Measurements from ENCODE around the gene PARD3.
A peak's percentile ranks its signal among the peaks of the same experiment; 100 is the strongest.

The PARD3 gene

DNA sequence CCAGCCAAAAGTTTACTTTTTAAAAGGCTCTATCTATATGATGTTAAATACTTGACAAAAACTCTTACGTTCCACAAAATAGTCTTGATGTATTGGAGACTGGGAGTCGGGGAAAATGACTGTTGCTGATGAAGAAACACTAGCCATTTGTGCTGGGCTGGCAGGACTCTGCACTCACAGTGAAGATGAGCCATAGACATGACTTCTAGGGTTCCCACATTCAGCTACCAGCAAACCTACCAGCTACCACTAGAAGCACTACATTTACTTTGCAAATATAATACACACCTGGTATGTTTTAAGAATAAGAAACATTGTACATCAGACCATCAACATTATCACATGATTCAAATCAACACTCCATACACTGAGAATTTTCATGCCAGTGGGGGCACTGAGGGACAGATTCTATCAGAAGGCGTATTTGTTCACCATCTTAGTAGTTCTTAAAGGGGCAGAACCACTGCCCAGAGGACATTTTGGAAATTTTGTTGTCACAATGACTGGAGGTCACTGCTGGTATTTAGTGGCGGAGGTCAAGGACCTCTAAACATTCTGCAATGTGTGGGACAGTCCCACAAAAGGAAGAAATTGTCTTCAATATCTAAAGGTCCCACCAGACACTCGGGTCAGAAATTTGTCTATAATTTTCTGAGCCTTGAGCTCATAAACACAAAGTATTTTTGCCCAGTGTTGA is 52.3 kb downstream of the PARD3 start:
- Histone ChIP-seq H3K9me3 (ENCODE audit: control extremely low read depth in 1 of 5, control insufficient read depth in 4 of 5, insufficient read depth in 2 of 5, low read depth in 1 of 5, low read length in 4 of 5) (no peaks in the 10 kb centered on the region), H3K27ac (ENCODE audit: insufficient read depth in 1 of 2, low read depth in 1 of 2, low read length in 2 of 2, poor library complexity in 1 of 2, severe bottlenecking in 2 of 2) (no peak overlapping the region), H3K4me3 (ENCODE audit: control insufficient read depth in 1 of 7, extremely low read depth in 1 of 7, insufficient read depth in 4 of 7, low read depth in 2 of 7, low read length in 6 of 7) (no peak overlapping the region), H3K4me1 (ENCODE audit: control extremely low read depth in 1 of 4, control insufficient read depth in 4 of 4, insufficient read depth in 4 of 4, low read length in 3 of 4) (peaks cover 0 to 3% (median 0%) of the 10 kb centered on the region in 4 experiments), H3K27me3 (replicated peaks in 2 of 5; ENCODE audit: control insufficient read depth in 4 of 5, insufficient read depth in 5 of 5, low read length in 4 of 5) (no peaks in the 10 kb centered on the region), H3K36me3 (ENCODE audit: control insufficient read depth in 4 of 4, insufficient read depth in 4 of 4, low read length in 3 of 4) (no peaks in the 10 kb centered on the region)
- POLR2A ChIA-PET = interaction anchor here (1.0 kb wide), 1 partner anchor 55 kb away, joined by 3 read pairs; no protein-coding TSS in a partner anchor
- no peak for DNase-seq
- CTCF ChIA-PET = no interaction called here
- WGBS (ENCODE audit: insufficient coverage) = 96% methylated on average over 3 of the region's 5 CpGs

DNA sequence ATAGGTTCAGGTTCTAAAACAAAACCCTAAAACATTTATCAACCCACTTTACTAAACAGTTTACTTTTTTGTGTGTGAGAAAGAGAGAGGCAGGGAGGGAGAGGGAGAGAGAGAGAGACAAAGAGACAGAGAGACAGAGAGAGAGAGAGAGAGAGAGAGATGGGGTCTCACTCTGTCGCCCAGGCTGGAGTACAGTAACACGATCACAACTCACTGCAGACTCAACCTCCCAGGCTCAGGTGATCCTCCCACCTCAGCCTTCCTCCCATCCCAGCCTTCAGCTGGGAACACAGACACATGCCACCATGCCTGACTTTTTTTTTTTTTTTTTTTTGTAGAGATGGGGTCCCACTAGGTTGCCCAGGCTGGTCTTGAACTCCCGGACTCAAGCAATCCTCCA is 52.9 kb downstream of the PARD3 start:
- H3K27ac ChIP-seq (ENCODE audit: insufficient read depth in 1 of 2, low read depth in 1 of 2, low read length in 2 of 2, poor library complexity in 1 of 2, severe bottlenecking in 2 of 2) = no peak overlapping the region
- H3K4me3 ChIP-seq (ENCODE audit: control insufficient read depth in 1 of 7, extremely low read depth in 1 of 7, insufficient read depth in 4 of 7, low read depth in 2 of 7, low read length in 6 of 7) = no peak overlapping the region
- ChIA-PET POLR2A (no interaction called here), CTCF (no interaction called here)
- WGBS (ENCODE audit: insufficient coverage) = 100% methylated on average over 2 of the region's 3 CpGs
- H3K27me3 ChIP-seq (replicated peaks in 2 of 5; ENCODE audit: control insufficient read depth in 4 of 5, insufficient read depth in 5 of 5, low read length in 4 of 5) = no peaks in the 10 kb centered on the region
- no peak for DNase-seq
- H3K4me1 ChIP-seq (ENCODE audit: control extremely low read depth in 1 of 4, control insufficient read depth in 4 of 4, insufficient read depth in 4 of 4, low read length in 3 of 4) = peaks cover 0 to 3% (median 0%) of the 10 kb centered on the region in 4 experiments
- H3K36me3 ChIP-seq (ENCODE audit: control insufficient read depth in 4 of 4, insufficient read depth in 4 of 4, low read length in 3 of 4) = no peaks in the 10 kb centered on the region
- no peaks in the 10 kb centered on the region for H3K9me3 ChIP-seq (ENCODE audit: control extremely low read depth in 1 of 5, control insufficient read depth in 4 of 5, insufficient read depth in 2 of 5, low read depth in 1 of 5, low read length in 4 of 5)

- no peaks in the 10 kb centered on the region for H3K27me3 ChIP-seq (replicated peaks in 2 of 5; ENCODE audit: control insufficient read depth in 4 of 5, insufficient read depth in 5 of 5, low read length in 4 of 5)
- ChIA-PET POLR2A (no interaction called here), CTCF (no interaction called here)
- no CpG with 5 or more reads among the region's 1 CpG for WGBS (ENCODE audit: insufficient coverage)
- DNase-seq = no peak
- peaks cover 0 to 3% (median 0%) of the 10 kb centered on the region in 4 experiments for H3K4me1 ChIP-seq (ENCODE audit: control extremely low read depth in 1 of 4, control insufficient read depth in 4 of 4, insufficient read depth in 4 of 4, low read length in 3 of 4)
- H3K4me3 ChIP-seq (ENCODE audit: control insufficient read depth in 1 of 7, extremely low read depth in 1 of 7, insufficient read depth in 4 of 7, low read depth in 2 of 7, low read length in 6 of 7) = no peak overlapping the region
- H3K27ac ChIP-seq (ENCODE audit: insufficient read depth in 1 of 2, low read depth in 1 of 2, low read length in 2 of 2, poor library complexity in 1 of 2, severe bottlenecking in 2 of 2) = no peak overlapping the region
- no peaks in the 10 kb centered on the region for H3K36me3 ChIP-seq (ENCODE audit: control insufficient read depth in 4 of 4, insufficient read depth in 4 of 4, low read length in 3 of 4)
- no peaks in the 10 kb centered on the region for H3K9me3 ChIP-seq (ENCODE audit: control extremely low read depth in 1 of 5, control insufficient read depth in 4 of 5, insufficient read depth in 2 of 5, low read depth in 1 of 5, low read length in 4 of 5)
Observed at GRCh38 chr10:34761453-34761852, 53.6 kb downstream of the PARD3 start.

DNA sequence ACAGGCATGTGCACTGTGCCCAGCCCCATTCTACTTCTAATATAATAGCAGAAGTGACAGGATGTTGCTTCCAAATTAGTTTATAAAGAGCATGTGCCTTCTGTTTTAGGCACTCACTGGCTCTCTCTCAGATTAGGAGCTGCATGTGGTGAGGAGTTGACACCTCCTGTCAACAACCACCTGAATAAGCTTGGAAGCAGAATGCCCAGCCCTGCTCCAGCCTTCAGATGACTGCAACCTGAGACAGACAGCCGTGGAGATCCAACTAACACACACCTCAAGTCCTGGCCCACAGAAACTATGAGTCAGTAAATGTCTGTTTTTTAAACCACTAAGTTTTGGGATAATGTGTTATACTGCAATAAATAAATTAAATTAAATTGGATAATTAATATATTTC is 54.5 kb downstream of the PARD3 start:
- Histone ChIP-seq H3K4me3 (ENCODE audit: control insufficient read depth in 1 of 7, extremely low read depth in 1 of 7, insufficient read depth in 4 of 7, low read depth in 2 of 7, low read length in 6 of 7) (no peak overlapping the region), H3K9me3 (ENCODE audit: control extremely low read depth in 1 of 5, control insufficient read depth in 4 of 5, insufficient read depth in 2 of 5, low read depth in 1 of 5, low read length in 4 of 5) (no peaks in the 10 kb centered on the region), H3K27ac (ENCODE audit: insufficient read depth in 1 of 2, low read depth in 1 of 2, low read length in 2 of 2, poor library complexity in 1 of 2, severe bottlenecking in 2 of 2) (no peak overlapping the region), H3K27me3 (replicated peaks in 2 of 5; ENCODE audit: control insufficient read depth in 4 of 5, insufficient read depth in 5 of 5, low read length in 4 of 5) (no peaks in the 10 kb centered on the region), H3K36me3 (ENCODE audit: control insufficient read depth in 4 of 4, insufficient read depth in 4 of 4, low read length in 3 of 4) (no peaks in the 10 kb centered on the region), H3K4me1 (ENCODE audit: control extremely low read depth in 1 of 4, control insufficient read depth in 4 of 4, insufficient read depth in 4 of 4, low read length in 3 of 4) (peaks cover 0 to 3% (median 0%) of the 10 kb centered on the region in 4 experiments)
- CTCF ChIA-PET = no interaction called here
- no peak for DNase-seq
- POLR2A ChIA-PET = no interaction called here
- WGBS (ENCODE audit: insufficient coverage) = no CpG with 5 or more reads among the region's 1 CpG

DNA sequence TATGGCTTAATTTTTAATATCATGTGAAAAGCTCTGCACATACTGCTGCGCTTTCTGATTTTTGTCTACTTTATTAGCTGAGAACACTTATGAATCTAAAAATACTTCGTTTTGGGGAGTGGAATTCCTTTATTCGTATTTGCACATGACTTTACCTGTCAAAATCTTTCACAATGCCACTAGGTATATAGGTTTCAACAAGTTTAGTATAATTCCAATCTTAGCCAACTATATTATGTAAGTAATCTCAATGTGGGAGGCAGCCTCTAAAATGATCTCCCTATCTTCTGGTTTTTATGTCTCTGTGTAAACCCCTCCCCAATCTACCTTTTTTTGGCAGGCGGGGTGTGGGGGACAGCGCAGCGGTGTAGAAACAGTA is 55.3 kb downstream of the PARD3 start:
- Histone ChIP-seq H3K4me3 (ENCODE audit: control insufficient read depth in 1 of 7, extremely low read depth in 1 of 7, insufficient read depth in 4 of 7, low read depth in 2 of 7, low read length in 6 of 7) (no peak overlapping the region), H3K27ac (ENCODE audit: insufficient read depth in 1 of 2, low read depth in 1 of 2, low read length in 2 of 2, poor library complexity in 1 of 2, severe bottlenecking in 2 of 2) (no peak overlapping the region), H3K9me3 (ENCODE audit: control extremely low read depth in 1 of 5, control insufficient read depth in 4 of 5, insufficient read depth in 2 of 5, low read depth in 1 of 5, low read length in 4 of 5) (no peaks in the 10 kb centered on the region), H3K36me3 (ENCODE audit: control insufficient read depth in 4 of 4, insufficient read depth in 4 of 4, low read length in 3 of 4) (no peaks in the 10 kb centered on the region), H3K4me1 (ENCODE audit: control extremely low read depth in 1 of 4, control insufficient read depth in 4 of 4, insufficient read depth in 4 of 4, low read length in 3 of 4) (peaks cover 0 to 3% (median 0%) of the 10 kb centered on the region in 4 experiments), H3K27me3 (replicated peaks in 2 of 5; ENCODE audit: control insufficient read depth in 4 of 5, insufficient read depth in 5 of 5, low read length in 4 of 5) (peaks cover 0 to 2% (median 0%) of the 10 kb centered on the region in 5 experiments)
- WGBS (ENCODE audit: insufficient coverage) = 89% methylated on average over 4 of the region's 6 CpGs
- ChIA-PET POLR2A (no interaction called here), CTCF (no interaction called here)
- no peak for DNase-seq

DNA sequence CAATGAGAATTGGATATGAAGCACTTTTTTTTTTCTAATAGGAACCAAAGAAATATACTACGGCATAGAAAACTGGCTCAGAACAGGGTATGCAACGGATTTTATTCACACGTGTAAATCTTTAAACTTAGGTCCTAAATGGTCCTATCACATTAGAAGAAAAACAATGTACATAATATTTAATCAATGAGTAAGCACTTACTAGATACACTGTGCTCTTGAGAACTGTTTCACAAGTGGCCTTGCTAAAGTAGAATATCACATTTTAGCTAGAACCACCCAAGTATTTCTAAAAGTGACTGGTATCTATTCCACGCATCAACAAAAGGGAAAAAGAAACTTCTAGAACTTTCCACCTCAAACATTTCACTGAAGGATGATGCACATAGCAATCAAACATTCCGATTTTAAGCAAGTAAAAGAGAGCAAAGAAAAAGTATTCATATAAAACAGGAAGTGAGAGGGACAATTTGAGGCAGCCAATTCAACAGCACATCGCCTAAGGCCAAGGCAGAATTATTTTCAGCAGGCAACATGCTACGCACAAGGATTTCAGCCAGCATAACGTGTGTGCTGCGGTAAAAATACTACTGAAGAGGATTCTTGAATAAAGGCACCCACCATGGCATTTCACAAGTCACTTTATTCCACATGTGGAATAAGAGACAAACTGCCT is 55.8 kb downstream of the PARD3 start:
- no peak for DNase-seq
- WGBS (ENCODE audit: insufficient coverage) = 95% methylated on average over 4 of the region's 9 CpGs
- Histone ChIP-seq H3K4me3 (ENCODE audit: control insufficient read depth in 1 of 7, extremely low read depth in 1 of 7, insufficient read depth in 4 of 7, low read depth in 2 of 7, low read length in 6 of 7) (no peak overlapping the region), H3K9me3 (ENCODE audit: control extremely low read depth in 1 of 5, control insufficient read depth in 4 of 5, insufficient read depth in 2 of 5, low read depth in 1 of 5, low read length in 4 of 5) (no peaks in the 10 kb centered on the region), H3K27me3 (replicated peaks in 2 of 5; ENCODE audit: control insufficient read depth in 4 of 5, insufficient read depth in 5 of 5, low read length in 4 of 5) (peaks cover 0 to 2% (median 0%) of the 10 kb centered on the region in 5 experiments), H3K27ac (ENCODE audit: insufficient read depth in 1 of 2, low read depth in 1 of 2, low read length in 2 of 2, poor library complexity in 1 of 2, severe bottlenecking in 2 of 2) (no peak overlapping the region), H3K4me1 (ENCODE audit: control extremely low read depth in 1 of 4, control insufficient read depth in 4 of 4, insufficient read depth in 4 of 4, low read length in 3 of 4) (peaks cover 0 to 3% (median 0%) of the 10 kb centered on the region in 4 experiments), H3K36me3 (ENCODE audit: control insufficient read depth in 4 of 4, insufficient read depth in 4 of 4, low read length in 3 of 4) (no peaks in the 10 kb centered on the region)
- ChIA-PET POLR2A (no interaction called here), CTCF (no interaction called here)

GRCh38 chr10:34758447-34758996 is 56.6 kb downstream of the PARD3 start:
- H3K4me3 ChIP-seq (ENCODE audit: control insufficient read depth in 1 of 7, extremely low read depth in 1 of 7, insufficient read depth in 4 of 7, low read depth in 2 of 7, low read length in 6 of 7) = no peak overlapping the region
- CTCF ChIA-PET = interaction anchor here (1.1 kb wide), 1 partner anchor 10 kb away, joined by 3 read pairs; no protein-coding TSS in a partner anchor
- POLR2A ChIA-PET = no interaction called here
- DNase-seq = peak; percentile 21 to 71 (median 53)
- no peaks in the 10 kb centered on the region for H3K9me3 ChIP-seq (ENCODE audit: control extremely low read depth in 1 of 5, control insufficient read depth in 4 of 5, insufficient read depth in 2 of 5, low read depth in 1 of 5, low read length in 4 of 5)
- WGBS (ENCODE audit: insufficient coverage) = 86% methylated on average over 1 of the region's 3 CpGs
- no peaks in the 10 kb centered on the region for H3K36me3 ChIP-seq (ENCODE audit: control insufficient read depth in 4 of 4, insufficient read depth in 4 of 4, low read length in 3 of 4)
- H3K4me1 ChIP-seq (ENCODE audit: control extremely low read depth in 1 of 4, control insufficient read depth in 4 of 4, insufficient read depth in 4 of 4, low read length in 3 of 4) = peaks cover 0 to 3% (median 0%) of the 10 kb centered on the region in 4 experiments
- no peak overlapping the region for H3K27ac ChIP-seq (ENCODE audit: insufficient read depth in 1 of 2, low read depth in 1 of 2, low read length in 2 of 2, poor library complexity in 1 of 2, severe bottlenecking in 2 of 2)
- peaks cover 0 to 2% (median 0%) of the 10 kb centered on the region in 5 experiments for H3K27me3 ChIP-seq (replicated peaks in 2 of 5; ENCODE audit: control insufficient read depth in 4 of 5, insufficient read depth in 5 of 5, low read length in 4 of 5)
